HG03135 (cell line): ENCODE results near the gene GNAI1.

Source experiments
- ATAC-seq: cut with Tn5 transposase; IDR thresholded peaks from one replicate; pipeline ENCODE4 v1.9.1; 2021; ENCODE audit warnings: mild to moderate bottlenecking, moderate library complexity; ENCODE audit not compliant: unreplicated experiment

Gene GNAI1

DNA sequence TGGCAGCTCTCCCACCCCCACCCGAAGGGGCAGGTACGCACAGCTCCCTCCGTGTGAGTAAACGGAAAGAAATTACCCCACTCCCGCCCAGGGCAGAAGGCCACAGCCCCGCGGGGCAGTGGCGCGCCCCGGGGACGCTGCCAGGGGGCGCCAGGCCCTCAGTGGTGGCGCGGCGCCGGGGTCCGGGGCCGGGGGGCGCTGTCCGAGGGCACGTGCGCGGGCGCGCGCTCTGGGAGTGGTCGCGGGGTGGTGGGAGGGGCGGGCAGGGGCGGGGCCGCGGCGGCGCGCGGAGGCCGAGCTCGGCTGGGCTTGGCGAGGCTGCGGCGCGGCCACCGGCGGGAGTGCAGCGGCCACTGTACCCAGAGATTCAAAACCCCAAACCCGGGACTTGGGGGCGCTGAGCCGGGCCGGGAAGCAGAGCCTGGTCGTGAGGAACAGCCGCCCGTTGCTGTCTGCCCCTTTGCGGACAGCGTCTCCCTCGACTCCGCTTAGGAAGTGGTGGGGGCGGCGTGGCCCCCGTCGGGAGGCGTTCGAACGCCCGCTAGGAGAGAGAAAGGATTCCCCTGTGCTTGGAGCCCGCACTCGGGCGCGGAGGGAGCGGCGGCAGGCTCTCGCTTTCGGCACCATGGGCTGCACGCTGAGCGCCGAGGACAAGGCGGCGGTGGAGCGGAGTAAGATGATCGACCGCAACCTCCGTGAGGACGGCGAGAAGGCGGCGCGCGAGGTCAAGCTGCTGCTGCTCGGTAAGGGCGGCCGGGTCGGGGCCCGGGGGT, at the start of gene GNAI1:
TSS of gene GNAI1 (plus strand) at position 296 of the 773 bp plus-strand sequence. CDS start at position 626, 330 bp downstream.
- ATAC-seq, result peak; percentile 44

GRCh38 chr7:80087051-80087770, 47.4 kb upstream of the GNAI1 start:
- no peak for ATAC-seq

- ATAC-seq, result no peak
Observed at GRCh38 chr7:80087771-80088170, 46.9 kb upstream of the GNAI1 start.

DNA sequence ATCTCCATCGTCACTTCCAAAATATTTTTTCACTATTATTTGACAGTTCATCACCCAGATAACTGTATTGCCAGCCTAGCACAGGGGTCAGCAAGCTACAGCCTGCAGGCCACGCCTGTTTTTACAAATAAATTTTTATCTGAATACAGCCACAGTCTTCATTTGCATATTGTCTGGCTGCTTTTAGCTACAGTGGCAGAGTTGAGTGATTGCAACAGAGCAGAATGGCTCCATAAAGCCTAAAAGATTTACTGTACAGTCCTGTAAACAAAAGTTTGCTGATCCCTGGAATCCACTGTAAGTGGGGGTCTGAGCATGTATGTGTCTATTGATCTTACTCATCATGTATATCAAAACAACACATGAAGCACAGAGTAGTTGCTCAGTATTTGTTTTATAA, 45.9 kb upstream of the GNAI1 start:
- ATAC-seq, result no peak

GRCh38 chr7:80089366-80089765, 45.3 kb upstream of the GNAI1 start:
- no peak for ATAC-seq

GRCh38 chr7:80093349-80093748, 41.3 kb upstream of the GNAI1 start:
- ATAC-seq, result no peak

GRCh38 chr7:80095545-80095944, 39.1 kb upstream of the GNAI1 start:
- ATAC-seq, result no peak

DNA sequence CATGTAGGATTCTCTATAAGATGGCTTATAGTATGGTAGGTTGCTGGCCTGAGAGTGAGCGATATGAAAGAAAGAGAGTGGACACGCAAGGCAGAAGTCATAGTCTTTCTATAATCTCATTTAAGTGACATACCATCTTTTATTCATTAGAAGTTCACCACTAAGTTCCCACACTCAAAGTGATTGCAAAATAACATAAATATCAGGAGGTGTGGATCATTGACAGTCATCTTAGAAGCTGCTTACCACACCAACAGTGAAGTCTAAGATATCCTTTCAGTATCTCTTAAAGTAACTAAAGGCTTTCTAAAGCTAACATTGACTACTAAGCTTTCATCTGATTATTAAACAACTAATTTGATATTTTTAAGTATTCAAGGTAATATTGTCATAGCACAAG, 36.9 kb upstream of the GNAI1 start:
- no peak for ATAC-seq

GRCh38 chr7:80098795-80099194, 35.8 kb upstream of the GNAI1 start:
- ATAC-seq, result peak; percentile 60

GRCh38 chr7:80100254-80100653, 34.4 kb upstream of the GNAI1 start:
- ATAC-seq, result no peak

- no peak for ATAC-seq
Observed at GRCh38 chr7:80105701-80106408, 28.8 kb upstream of the GNAI1 start.

- peak; percentile 48 for ATAC-seq
Observed at GRCh38 chr7:80106498-80107113, 28.0 kb upstream of the GNAI1 start.

DNA sequence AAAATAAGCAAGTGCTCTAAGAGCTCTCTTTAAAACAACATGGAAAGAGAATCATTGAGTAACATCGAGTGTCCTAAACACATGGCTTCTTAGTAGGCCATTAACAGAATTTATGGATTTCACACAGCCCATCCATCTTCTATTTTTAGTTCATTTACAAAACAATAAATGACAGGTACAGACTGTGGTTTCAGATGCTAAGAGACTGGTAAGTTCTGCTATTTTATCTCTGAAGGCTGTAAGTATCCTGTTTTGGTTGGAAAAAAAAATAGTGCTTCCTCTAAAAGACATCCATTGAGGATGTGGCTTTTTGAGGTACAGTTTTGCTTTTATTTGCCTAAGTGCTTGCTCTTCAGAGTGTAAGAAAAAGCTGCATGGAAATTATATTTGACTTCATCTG, 27.4 kb upstream of the GNAI1 start:
- ATAC-seq, result peak; percentile 70

GRCh38 chr7:80110376-80110775, 24.3 kb upstream of the GNAI1 start:
- ATAC-seq, result no peak

GRCh38 chr7:80114159-80114558, 20.5 kb upstream of the GNAI1 start:
- ATAC-seq, result no peak

DNA sequence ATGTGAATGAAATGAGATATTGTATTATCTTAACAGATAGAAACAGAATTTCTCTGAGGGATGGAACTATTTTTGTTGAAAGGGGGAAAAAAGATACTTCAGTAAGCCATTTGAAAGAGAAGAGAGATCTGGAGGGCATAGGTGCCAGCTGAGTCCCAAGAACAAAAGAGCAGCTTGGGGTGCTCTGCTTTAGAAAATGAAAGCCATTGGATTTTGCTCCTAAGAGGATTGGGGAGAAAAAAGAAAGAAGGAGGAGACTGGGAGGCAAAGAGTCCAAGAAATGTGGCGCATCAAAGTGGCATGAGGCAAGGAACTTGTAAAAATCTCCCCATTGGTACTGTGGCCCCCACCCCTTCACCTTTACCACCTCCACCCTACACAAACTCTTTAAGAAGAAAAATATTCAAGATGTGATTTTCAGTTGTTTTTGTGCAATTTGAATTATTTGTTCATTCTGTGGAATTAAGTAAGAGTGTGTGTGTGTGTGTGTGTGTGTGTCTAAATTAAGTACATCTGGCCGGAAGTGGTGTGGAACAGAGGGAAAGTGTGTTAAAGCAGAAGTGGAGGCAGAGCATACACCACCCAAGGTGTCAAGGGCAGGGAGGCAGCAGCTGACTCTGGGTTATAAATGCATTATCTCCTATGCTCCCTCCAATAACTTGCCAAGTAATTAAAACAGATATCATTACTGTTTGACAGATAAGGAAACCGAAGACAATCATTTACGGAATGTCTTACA, 9.9 kb upstream of the GNAI1 start:
- no peak for ATAC-seq

DNA sequence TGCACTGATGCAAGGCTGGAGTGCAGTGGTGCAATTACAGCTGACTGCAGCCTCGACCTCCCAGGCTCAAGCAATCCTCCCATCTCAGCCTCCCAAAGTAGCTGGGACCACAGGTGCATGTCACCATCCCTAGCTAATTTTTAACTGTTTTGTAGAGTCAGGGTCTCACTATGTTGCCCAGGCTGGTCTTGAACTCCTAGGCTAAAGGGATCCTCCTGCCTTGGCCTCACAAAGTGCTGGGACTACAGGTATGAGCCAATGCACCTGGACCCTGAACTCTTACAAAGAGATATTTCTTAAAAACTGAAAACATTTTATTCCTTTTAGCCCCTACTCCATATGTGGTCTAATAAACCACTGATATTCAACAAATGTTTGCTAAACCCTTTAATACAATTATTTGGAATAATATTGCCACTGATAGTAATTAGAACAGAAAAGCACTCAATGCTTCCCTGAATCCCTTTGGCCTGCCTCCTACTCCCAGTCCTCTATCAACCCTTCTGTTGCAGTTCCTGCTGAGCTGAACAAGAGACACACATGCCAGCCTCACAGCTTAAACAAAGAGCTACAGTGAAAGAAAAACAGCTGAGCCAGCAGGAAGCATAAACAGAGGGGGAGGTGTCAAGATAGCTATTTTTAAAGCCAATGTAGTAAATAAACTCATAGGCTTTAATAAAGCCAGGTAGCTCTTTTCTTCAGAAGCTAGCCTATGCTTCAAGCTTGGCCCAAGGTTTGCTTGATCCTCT, 7.0 kb upstream of the GNAI1 start:
- no peak for ATAC-seq

- no peak for ATAC-seq
Observed at GRCh38 chr7:80128918-80129317, 5.7 kb upstream of the GNAI1 start.

- ATAC-seq, result no peak
Observed at GRCh38 chr7:80129785-80130184, 4.8 kb upstream of the GNAI1 start.
